H1 (cell line): ENCODE results near the gene EMC1. TPM values are rescaled to one million over a fixed set of nuclear protein-coding genes. Genes with fewer than 3 reads are reported as not detected.
A peak's percentile ranks its signal among the peaks of the same experiment; 100 is the strongest.

ENCODE experiments used
- CTCF ChIA-PET: fragments of 300-600 bp; sonication (Branson Sonifier 250); formaldehyde crosslinking; loops from one replicate; lab custom pipeline; 2021; ENCODE audit not compliant: partially characterized antibody; lab: Charles Lee
- POLR2A ChIA-PET: fragments of 300-600 bp; sonication (Branson Sonifier 250); formaldehyde crosslinking; loops from one replicate; lab custom pipeline; 2021; ENCODE audit warnings: inconsistent platforms; ENCODE audit not compliant: partially characterized antibody; lab: Charles Lee
- DNase-seq, 2 experiments: peaks; one replicate each; pipeline versions ENCODE4 v3.0.0 to v3.0.0-alpha.2; 2010 to 2022; ENCODE audit warnings: low spot score in 2 of 2, low read depth in 1 of 2, mixed read lengths in 1 of 2
- FAIRE-seq: peaks from 2 replicates; lab custom pipeline; 2011; peaks lifted over from hg19 to GRCh38; lab: Jason Lieb, UNC
- H2AFZ ChIP-seq: 2 replicates; pipeline ENCODE4 v1.8.1; 2012; ENCODE audit warnings: low read length, inconsistent platforms
- H2AK5ac ChIP-seq: 2 replicates; pipeline ENCODE4 v1.6.1; 2013; ENCODE audit warnings: low read depth, low read length
- H2BK120ac ChIP-seq: replicated peaks from 2 replicates; pipeline ENCODE3; 2013; ENCODE audit warnings: low read depth, low read length, inconsistent platforms
- H2BK12ac ChIP-seq: 2 replicates; pipeline ENCODE4 v1.6.1; 2013; ENCODE audit warnings: low read depth, low read length
- H2BK15ac ChIP-seq: 2 replicates; pipeline ENCODE4 v1.6.1; 2013; ENCODE audit warnings: low read length
- H2BK20ac ChIP-seq: 2 replicates; pipeline ENCODE4 v1.6.1; 2013; ENCODE audit warnings: low read length
- H2BK5ac ChIP-seq: 2 replicates; pipeline ENCODE4 v1.6.1; 2013; ENCODE audit warnings: low read depth, low read length
- H3K14ac ChIP-seq: 2 replicates; pipeline ENCODE4 v1.6.1; 2013; ENCODE audit warnings: inconsistent platforms; ENCODE audit not compliant: insufficient read length
- H3K18ac ChIP-seq: 2 replicates; pipeline ENCODE4 v1.6.1; 2013; ENCODE audit warnings: low read length; ENCODE audit errors: extremely low read depth
- H3K23ac ChIP-seq: 2 replicates; pipeline ENCODE4 v1.6.1; 2013; ENCODE audit warnings: inconsistent platforms; ENCODE audit not compliant: insufficient read length
- H3K23me2 ChIP-seq: 2 replicates; pipeline ENCODE4 v1.6.1; 2013; ENCODE audit warnings: low read depth, low read length
- H3K27ac ChIP-seq: 2 replicates; pipeline ENCODE4 v1.6.1; 2011; ENCODE audit warnings: low read depth, low read length, inconsistent platforms
- H3K27me3 ChIP-seq, 4 experiments: replicated peaks in 1 of 4; 1 replicate in 1 of 4; 2 replicates in 3 of 4; pipeline versions ENCODE4 v1.6.1 to v1.8.1; 2011 to 2013; ENCODE audit warnings: low read length in 3 of 4, mild to moderate bottlenecking in 3 of 4, inconsistent platforms in 2 of 4, mixed read lengths in 2 of 4, moderate library complexity in 1 of 4; ENCODE audit not compliant: control insufficient read depth in 3 of 4, insufficient read depth in 3 of 4; ENCODE audit errors: extremely low read depth in 1 of 4
- H3K36me3 ChIP-seq, 4 experiments: 2 replicates each; pipeline versions ENCODE4 v1.6.1 to v1.8.1; 2011 to 2013; ENCODE audit warnings: mild to moderate bottlenecking in 4 of 4, low read length in 3 of 4, moderate library complexity in 2 of 4, control low read depth in 1 of 4, inconsistent platforms in 1 of 4; ENCODE audit not compliant: insufficient read depth in 4 of 4, control insufficient read depth in 2 of 4
- H3K4ac ChIP-seq: replicated peaks from 2 replicates; pipeline ENCODE3; 2013; ENCODE audit warnings: low read length, low read depth, mixed read lengths, inconsistent platforms; ENCODE audit not compliant: insufficient read length
- H3K4me1 ChIP-seq, 4 experiments: replicated peaks in 1 of 4; 1 replicate in 1 of 4; 2 replicates in 3 of 4; pipeline versions ENCODE4 v1.6.1 to v1.8.1; 2011 to 2013; ENCODE audit warnings: low read length in 3 of 4, inconsistent platforms in 2 of 4, mixed read lengths in 1 of 4; ENCODE audit not compliant: insufficient read depth in 4 of 4, control insufficient read depth in 3 of 4
- H3K4me2 ChIP-seq, 2 experiments: 2 replicates each; pipeline versions ENCODE4 v1.6.1 to v1.8.1; 2011 to 2013; ENCODE audit warnings: low read depth in 2 of 2, low read length in 2 of 2, control low read depth in 1 of 2, inconsistent platforms in 1 of 2, mild to moderate bottlenecking in 1 of 2; ENCODE audit not compliant: insufficient read depth in 1 of 2
- H3K4me3 ChIP-seq, 4 experiments: fragments of 200-600, 300-600 bp in 1 of 4; sonication (generic), shearing (Covaris generic), sonication (Bioruptor Twin) in 1 of 4; 2 replicates each; pipeline versions ENCODE4 v1.5.1 to v1.8.1; 2011 to 2016; ENCODE audit warnings: low read length in 4 of 4, low read depth in 3 of 4, control low read depth in 2 of 4, inconsistent platforms in 2 of 4, mild to moderate bottlenecking in 2 of 4, mixed read lengths in 1 of 4, moderate library complexity in 1 of 4; ENCODE audit not compliant: insufficient read depth in 2 of 4; ENCODE audit errors: extremely low read depth in 1 of 4
- H3K56ac ChIP-seq: replicated peaks from 2 replicates; pipeline ENCODE3; 2013; ENCODE audit warnings: low read depth, mild to moderate bottlenecking, mixed read lengths, low read length, inconsistent platforms; ENCODE audit not compliant: insufficient read length
- H3K79me1 ChIP-seq: 2 replicates; pipeline ENCODE4 v1.6.1; 2013; ENCODE audit warnings: low read depth, low read length, control low read depth
- H3K79me2 ChIP-seq, 2 experiments: 2 replicates each; pipeline versions ENCODE4 v1.6.1 to v1.8.1; 2012 to 2013; ENCODE audit warnings: low read length in 2 of 2, mild to moderate bottlenecking in 2 of 2, inconsistent platforms in 1 of 2; ENCODE audit not compliant: insufficient read depth in 2 of 2, control insufficient read depth in 1 of 2
- H3K9ac ChIP-seq, 4 experiments: replicated peaks in 1 of 4; 1 replicate in 1 of 4; 2 replicates in 3 of 4; pipeline versions ENCODE4 v1.6.1 to v1.8.1; 2011 to 2013; ENCODE audit warnings: low read depth in 3 of 4, low read length in 3 of 4, control low read depth in 2 of 4, mild to moderate bottlenecking in 2 of 4, moderate library complexity in 2 of 4, inconsistent platforms in 1 of 4; ENCODE audit errors: extremely low read depth in 1 of 4
- H3K9me3 ChIP-seq, 2 experiments: 2 replicates each; pipeline versions ENCODE4 v1.6.1 to v1.8.1; 2012 to 2013; ENCODE audit warnings: mild to moderate bottlenecking in 2 of 2, moderate library complexity in 2 of 2, control low read depth in 1 of 2, inconsistent platforms in 1 of 2, low read depth in 1 of 2, low read length in 1 of 2, mixed read lengths in 1 of 2; ENCODE audit not compliant: insufficient read depth in 2 of 2
- H4K20me1 ChIP-seq, 2 experiments: replicated peaks in 1 of 2; 2 replicates each; pipeline versions ENCODE3 to v1.8.1; 2011 to 2013; ENCODE audit warnings: inconsistent platforms in 2 of 2, low read length in 2 of 2, mild to moderate bottlenecking in 1 of 2; ENCODE audit not compliant: insufficient read depth in 2 of 2, control insufficient read depth in 1 of 2
- H4K5ac ChIP-seq: 2 replicates; pipeline ENCODE4 v1.6.1; 2013; ENCODE audit warnings: low read length, low read depth, mixed read lengths, inconsistent platforms; ENCODE audit not compliant: insufficient read length
- H4K8ac ChIP-seq: 2 replicates; pipeline ENCODE4 v1.8.0; 2013; ENCODE audit warnings: mild to moderate bottlenecking, moderate library complexity, low read length, inconsistent platforms; ENCODE audit not compliant: insufficient read depth; ENCODE audit errors: extremely low read depth
- H4K91ac ChIP-seq: replicated peaks from 2 replicates; pipeline ENCODE3; 2013; ENCODE audit warnings: low read length, mixed read lengths, inconsistent platforms; ENCODE audit not compliant: insufficient read length
- ATF2 ChIP-seq: IDR thresholded peaks from 2 replicates; pipeline ENCODE4 v1.6.1; 2012; ENCODE audit warnings: low read length, inconsistent platforms
- CEBPB ChIP-seq: IDR thresholded peaks from 2 replicates; pipeline ENCODE4 v1.6.1; 2012; ENCODE audit warnings: low read depth, low read length
- CTCF ChIP-seq, 3 experiments: IDR thresholded peaks; 1 replicate in 2 of 3; 2 replicates in 1 of 3; pipeline versions ENCODE4 v1.5.1 to v1.6.1; 2011; ENCODE audit warnings: low read length in 3 of 3, mild to moderate bottlenecking in 3 of 3, inconsistent platforms in 2 of 3, low read depth in 1 of 3, moderate library complexity in 1 of 3; ENCODE audit not compliant: insufficient read depth in 1 of 3; ENCODE audit errors: control extremely low read depth in 1 of 3
- EGR1 ChIP-seq: IDR thresholded peaks from 2 replicates; pipeline ENCODE4 v1.6.1; 2011; ENCODE audit warnings: low read depth, low read length, borderline replicate concordance
- GTF2F1 ChIP-seq: IDR thresholded peaks from 2 replicates; pipeline ENCODE4 v1.6.1; 2012; ENCODE audit warnings: low read depth, low read length, improper control_type of control experiment, borderline replicate concordance
- HDAC2 ChIP-seq, 2 experiments: fragments of 300-600 bp in 1 of 2; sonication (generic) in 1 of 2; IDR thresholded peaks; 2 replicates each; pipeline ENCODE4 v1.6.1; 2011 to 2012; ENCODE audit warnings: low read depth in 2 of 2, low read length in 2 of 2, mild to moderate bottlenecking in 2 of 2, moderate library complexity in 2 of 2, borderline replicate concordance in 1 of 2, inconsistent platforms in 1 of 2
- HDAC6 ChIP-seq: IDR thresholded peaks from one replicate; pipeline ENCODE4 v1.7.1; 2012; ENCODE audit warnings: low read depth, mild to moderate bottlenecking, inconsistent platforms, low read length, moderate library complexity
- KDM1A ChIP-seq: fragments of 200-600, 300-600 bp; sonication (generic); IDR thresholded peaks from 2 replicates; pipeline ENCODE4 v1.7.1; 2016; ENCODE audit warnings: mild to moderate bottlenecking, low read length, borderline replicate concordance
- POLR2A ChIP-seq, 2 experiments: IDR thresholded peaks; 1 replicate in 1 of 2; 2 replicates in 1 of 2; pipeline ENCODE4 v1.6.1; 2011; ENCODE audit warnings: low read depth in 2 of 2, low read length in 2 of 2, mild to moderate bottlenecking in 2 of 2; ENCODE audit errors: control extremely low read depth in 1 of 2
- SP4 ChIP-seq: IDR thresholded peaks from 2 replicates; pipeline ENCODE4 v1.6.1; 2012; ENCODE audit warnings: low read length, inconsistent platforms
- WGBS, 2 experiments: shearing (Covaris generic) in 1 of 2; methylation state at CpG; one replicate each; pipeline versions ENCODE4 v1.1.6 to v1.1.7; 2013 to 2015; ENCODE audit warnings: low lambda C conversion rate in 2 of 2, mixed read lengths in 2 of 2, inconsistent platforms in 1 of 2, low coverage in 1 of 2, missing lambda C conversion rate in 1 of 2; ENCODE audit not compliant: insufficient replicate concordance in 2 of 2, insufficient coverage in 1 of 2, insufficient read length in 1 of 2; ENCODE audit errors: extremely low coverage in 1 of 2, missing lambda C conversion rate in 1 of 2; 5-methylcytosine and 5-hydroxymethylcytosine counted together
- polyA plus RNA-seq, 7 experiments: library from polyadenylated mRNA; depleted of rRNA in 3 of 7; stranded (reverse) in 5 of 7; unstranded in 2 of 7; fragments of >200 nt in 5 of 7; fragments of 200-250 nt in 2 of 7; gene quantifications; 1 replicate in 5 of 7; 2 replicates in 1 of 7; 4 replicates in 1 of 7; pipeline versions ENCODE4 v1.2.1 to v1.2.3, GENCODE V29; 2011 to 2013; ENCODE audit warnings: missing spikeins in 2 of 7, mixed read lengths in 2 of 7
- total RNA-seq: library from RNA; stranded (reverse); fragmentation: NEBNext Ultra II Directional; extraction: Animal tissue kit (Norgen Biotek cat#: 25700); gene quantifications from 2 replicates; pipeline ENCODE4 v1.2.1, GENCODE V29; 2021

Gene EMC1
- total and polyA plus RNA-seq, 2 of the 8 experiments (the other 6 are each of a cell fraction or from before 2014, with no cell fraction given): 51.0 to 53.5 TPM

GRCh38 chr1:19206947-19207346 is 44.4 kb downstream of the EMC1 start:
- Histone ChIP-seq H2BK120ac (no peak overlapping the region), H3K27ac (no peak overlapping the region), H4K8ac (peak overlapping the region; percentile 15; the same call in 1 of the 2 replicates), H3K79me2 (peaks cover 55 to 92% of the 10 kb centered on the region in 2 experiments), H3K4me1 (peaks cover 0 to 8% (median 0%) of the 10 kb centered on the region in 4 experiments; a peak in 3 of 7 replicates), H3K9ac (no peak overlapping the region), H2BK15ac (no peak overlapping the region), H3K9me3 (no peaks in the 10 kb centered on the region), H4K20me1 (peaks cover 15 to 20% of the 10 kb centered on the region in 2 experiments), H3K27me3 (no peaks in the 10 kb centered on the region), H3K4me3 (no peak overlapping the region), H2BK12ac (no peak overlapping the region), H3K23ac (no peak overlapping the region), H3K4me2 (no peak overlapping the region; a peak in 1 of 4 replicates), H4K91ac (no peak overlapping the region), H3K14ac (no peak overlapping the region), H3K56ac (no peak overlapping the region), H2BK20ac (no peak overlapping the region), H3K18ac (no peak overlapping the region), H4K5ac (no peak overlapping the region), H2BK5ac (no peak overlapping the region), H2AFZ (no peak overlapping the region), H2AK5ac (no peak overlapping the region), H3K23me2 (peaks cover 9% of the 10 kb centered on the region), H3K79me1 (peaks cover 5% of the 10 kb centered on the region), H3K4ac (no peak overlapping the region), H3K36me3 (no peaks in the 10 kb centered on the region)
- ChIA-PET CTCF (interaction anchor here (1.7 kb wide), 1 partner anchor 444 kb away, joined by 3 read pairs; no protein-coding TSS in a partner anchor), POLR2A (interaction anchor here (0.9 to 6.4 kb wide), 4 partner anchors 14 to 54 kb away, joined by 3 to 42 read pairs (median 7); partner anchors contain the start of genes EMC1 and MRTO4)
- DNase-seq (no peak), FAIRE-seq (no peak)
- WGBS, 2 experiments: 82% methylated on average over 3 of the region's 3 CpGs; no CpG with 5 or more reads in 1 of the 2 experiments
- TF ChIP-seq KDM1A (no peak), GTF2F1 (no peak), SP4 (no peak), POLR2A (IDR thresholded peaks at IDR 0.05; ENCODE audit: control extremely low read depth in 1 of 2, low read depth in 2 of 2, low read length in 2 of 2) (no peak), EGR1 (no peak), CEBPB (no peak), CTCF (IDR thresholded peaks at IDR 0.05; ENCODE audit: control extremely low read depth in 1 of 3, insufficient read depth in 1 of 3, low read depth in 1 of 3, low read length in 3 of 3) (no peak), HDAC2 (IDR thresholded peaks at IDR 0.05; ENCODE audit: borderline replicate concordance in 1 of 2, low read depth in 2 of 2, low read length in 2 of 2) (no peak), HDAC6 (no peak), ATF2 (no peak)
